HUES6 (cell line): ENCODE data around the gene PIF1.

ENCODE experiments used
- H3K27ac ChIP-seq: 2 replicates; pipeline ENCODE4 v1.7.0; 2013; ENCODE audit warnings: low read depth, mild to moderate bottlenecking, low read length, inconsistent platforms
- H3K27me3 ChIP-seq: 2 replicates; pipeline ENCODE4 v1.6.1; 2013; ENCODE audit warnings: low read length; ENCODE audit not compliant: control insufficient read depth, insufficient read depth
- H3K36me3 ChIP-seq: 2 replicates; pipeline ENCODE4 v1.6.1; 2013; ENCODE audit warnings: low read length; ENCODE audit not compliant: control insufficient read depth, insufficient read depth
- H3K4me1 ChIP-seq: 2 replicates; pipeline ENCODE4 v1.6.1; 2013; ENCODE audit warnings: low read length; ENCODE audit not compliant: control insufficient read depth, insufficient read depth
- H3K4me3 ChIP-seq: 2 replicates; pipeline ENCODE4 v1.5.1; 2013; ENCODE audit warnings: low read depth, low read length
- H3K9ac ChIP-seq: one replicate; pipeline ENCODE4 v1.6.1; 2013; ENCODE audit warnings: mild to moderate bottlenecking, low read length
- H3K9me3 ChIP-seq: 2 replicates; pipeline ENCODE4 v1.6.1; 2013; ENCODE audit warnings: low read depth, low read length; ENCODE audit not compliant: control insufficient read depth, insufficient read depth

Gene PIF1

GRCh38 chr15:64825431-64826294 lies at the start of gene PIF1:
Gene PIF1 (minus strand): TSS chr15:64825647. CDS start chr15:64824335, 1,312 bp downstream.
- no peaks in the 10 kb centered on the region for H3K9me3 ChIP-seq
- peaks cover 14% of the 10 kb centered on the region for H3K4me1 ChIP-seq
- peak within 1 kb of the TSS; percentile 79 for H3K27ac ChIP-seq
- peak within 1 kb of the TSS; percentile 87 for H3K9ac ChIP-seq
- H3K36me3 ChIP-seq = peaks cover 34% of the 10 kb centered on the region
- H3K4me3 ChIP-seq = peak within 1 kb of the TSS; percentile 91
- no peaks in the 10 kb centered on the region for H3K27me3 ChIP-seq

GRCh38 chr15:64870353-64870752 lies 44.9 kb upstream of the PIF1 start:
- H3K4me3 ChIP-seq = no peak overlapping the region
- H3K27ac ChIP-seq = no peak overlapping the region
- peaks cover 19% of the 10 kb centered on the region for H3K36me3 ChIP-seq
- H3K9ac ChIP-seq = no peak overlapping the region
- no peaks in the 10 kb centered on the region for H3K27me3 ChIP-seq
- peaks cover 48% of the 10 kb centered on the region for H3K4me1 ChIP-seq
- H3K9me3 ChIP-seq = no peaks in the 10 kb centered on the region

- H3K4me1 ChIP-seq = peaks cover 42% of the 10 kb centered on the region
- H3K27me3 ChIP-seq = no peaks in the 10 kb centered on the region
- no peak overlapping the region for H3K4me3 ChIP-seq
- H3K36me3 ChIP-seq = peaks cover 28% of the 10 kb centered on the region
- no peaks in the 10 kb centered on the region for H3K9me3 ChIP-seq
- no peak overlapping the region for H3K9ac ChIP-seq
- H3K27ac ChIP-seq = no peak overlapping the region
Measured at GRCh38 chr15:64869501-64869900, 44.1 kb upstream of the PIF1 start.

- H3K9me3 ChIP-seq = no peaks in the 10 kb centered on the region
- peak overlapping the region; percentile 21 for H3K27ac ChIP-seq
- H3K4me3 ChIP-seq = no peak overlapping the region
- peaks cover 42% of the 10 kb centered on the region for H3K4me1 ChIP-seq
- H3K27me3 ChIP-seq = no peaks in the 10 kb centered on the region
- peaks cover 45% of the 10 kb centered on the region for H3K36me3 ChIP-seq
- H3K9ac ChIP-seq = no peak overlapping the region
Measured at GRCh38 chr15:64865998-64866520, 40.6 kb upstream of the PIF1 start.

GRCh38 chr15:64865126-64865997 lies 39.9 kb upstream of the PIF1 start:
- H3K4me1 ChIP-seq = peaks cover 48% of the 10 kb centered on the region
- no peak overlapping the region for H3K9ac ChIP-seq
- H3K4me3 ChIP-seq = no peak overlapping the region
- peak overlapping the region; percentile 21; the same call in 1 of the 2 replicates for H3K27ac ChIP-seq
- no peaks in the 10 kb centered on the region for H3K9me3 ChIP-seq
- no peaks in the 10 kb centered on the region for H3K27me3 ChIP-seq
- H3K36me3 ChIP-seq = peaks cover 52% of the 10 kb centered on the region

- Histone ChIP-seq H3K4me1 (peaks cover 51% of the 10 kb centered on the region), H3K27me3 (no peaks in the 10 kb centered on the region), H3K27ac (no peak overlapping the region), H3K9ac (no peak overlapping the region), H3K36me3 (peaks cover 65% of the 10 kb centered on the region), H3K9me3 (no peaks in the 10 kb centered on the region), H3K4me3 (no peak overlapping the region)
Measured at GRCh38 chr15:64864068-64864467, 38.6 kb upstream of the PIF1 start.

GRCh38 chr15:64862408-64862807 lies 37.0 kb upstream of the PIF1 start:
- H3K9ac ChIP-seq = no peak overlapping the region
- H3K27ac ChIP-seq = no peak overlapping the region
- H3K9me3 ChIP-seq = no peaks in the 10 kb centered on the region
- H3K4me1 ChIP-seq = peaks cover 56% of the 10 kb centered on the region
- no peak overlapping the region for H3K4me3 ChIP-seq
- peaks cover 76% of the 10 kb centered on the region for H3K36me3 ChIP-seq
- no peaks in the 10 kb centered on the region for H3K27me3 ChIP-seq

GRCh38 chr15:64861960-64862359 lies 36.5 kb upstream of the PIF1 start:
- H3K27ac ChIP-seq = no peak overlapping the region

GRCh38 chr15:64861331-64861730 lies 35.9 kb upstream of the PIF1 start:
- H3K4me1 ChIP-seq = peaks cover 58% of the 10 kb centered on the region
- no peaks in the 10 kb centered on the region for H3K27me3 ChIP-seq
- H3K9me3 ChIP-seq = no peaks in the 10 kb centered on the region
- H3K36me3 ChIP-seq = peaks cover 70% of the 10 kb centered on the region
- no peak overlapping the region for H3K4me3 ChIP-seq
- H3K9ac ChIP-seq = peak overlapping the region; percentile 2
- H3K27ac ChIP-seq = no peak overlapping the region

More at GRCh38 chr15:64861960-64862359, 36.5 kb upstream of the PIF1 start:
- peaks cover 58% of the 10 kb centered on the region for H3K4me1 ChIP-seq
- H3K9ac ChIP-seq = peak overlapping the region; percentile 2
- no peaks in the 10 kb centered on the region for H3K27me3 ChIP-seq
- H3K9me3 ChIP-seq = no peaks in the 10 kb centered on the region
- H3K4me3 ChIP-seq = no peak overlapping the region
- peaks cover 72% of the 10 kb centered on the region for H3K36me3 ChIP-seq

GRCh38 chr15:64859226-64859625 lies 33.8 kb upstream of the PIF1 start:
- no peak overlapping the region for H3K27ac ChIP-seq
- H3K4me1 ChIP-seq = peaks cover 58% of the 10 kb centered on the region
- no peak overlapping the region for H3K9ac ChIP-seq
- no peaks in the 10 kb centered on the region for H3K9me3 ChIP-seq
- H3K27me3 ChIP-seq = no peaks in the 10 kb centered on the region
- H3K36me3 ChIP-seq = peaks cover 72% of the 10 kb centered on the region
- H3K4me3 ChIP-seq = no peak overlapping the region
